H9 (cell line): ENCODE data around the gene ISYNA1. TPM values are rescaled to one million over a fixed set of nuclear protein-coding genes. Genes with fewer than 3 reads are reported as not detected.

Experiments
- DNase-seq: peaks from one replicate; pipeline ENCODE4 v3.0.0-alpha.2; 2017
- H2AFZ ChIP-seq: one replicate; pipeline ENCODE4 v1.6.1; 2013; ENCODE audit warnings: mild to moderate bottlenecking, low read length, control low read depth, moderate library complexity
- H2AK5ac ChIP-seq: 2 replicates; pipeline ENCODE4 v1.6.1; 2013; ENCODE audit warnings: low read length, control low read depth, mixed read lengths; ENCODE audit not compliant: insufficient read length
- H2BK120ac ChIP-seq: one replicate; pipeline ENCODE4 v1.6.1; 2013; ENCODE audit warnings: low read depth, mild to moderate bottlenecking, low read length, control low read depth, inconsistent platforms; ENCODE audit not compliant: poor library complexity, severe bottlenecking
- H2BK12ac ChIP-seq: 2 replicates; pipeline ENCODE4 v1.6.1; 2013; ENCODE audit warnings: low read length, control low read depth, mixed read lengths, low read depth; ENCODE audit not compliant: insufficient read length
- H2BK15ac ChIP-seq: 2 replicates; pipeline ENCODE4 v1.6.1; 2013; ENCODE audit warnings: low read depth, low read length, control low read depth
- H2BK20ac ChIP-seq: one replicate; pipeline ENCODE4 v1.6.1; 2013; ENCODE audit warnings: low read depth, mild to moderate bottlenecking, low read length, control low read depth, inconsistent platforms; ENCODE audit not compliant: poor library complexity, severe bottlenecking
- H2BK5ac ChIP-seq: 2 replicates; pipeline ENCODE4 v1.6.1; 2013; ENCODE audit warnings: low read length, control low read depth, mixed read lengths; ENCODE audit not compliant: insufficient read length
- H3K14ac ChIP-seq: 2 replicates; pipeline ENCODE4 v1.6.1; 2013; ENCODE audit warnings: low read length, control low read depth; ENCODE audit not compliant: insufficient read depth
- H3K18ac ChIP-seq: 2 replicates; pipeline ENCODE4 v1.6.1; 2013; ENCODE audit warnings: low read depth, mild to moderate bottlenecking, mixed read lengths, low read length, control low read depth; ENCODE audit not compliant: insufficient read length
- H3K23ac ChIP-seq: 2 replicates; pipeline ENCODE4 v1.6.1; 2013; ENCODE audit warnings: low read length, control low read depth, mixed read lengths, low read depth; ENCODE audit not compliant: insufficient read length
- H3K23me2 ChIP-seq: 2 replicates; pipeline ENCODE4 v1.6.1; 2013; ENCODE audit warnings: low read depth, mild to moderate bottlenecking, mixed read lengths, low read length, control low read depth; ENCODE audit not compliant: insufficient read length, poor library complexity, severe bottlenecking
- H3K27ac ChIP-seq: 2 replicates; pipeline ENCODE4 v1.5.1; 2013; ENCODE audit warnings: low read length, control low read depth, mixed read lengths, low read depth; ENCODE audit not compliant: insufficient read length
- H3K27me3 ChIP-seq: 2 replicates; pipeline ENCODE4 v1.6.1; 2013; ENCODE audit warnings: low read length, control low read depth, inconsistent platforms; ENCODE audit not compliant: insufficient read depth
- H3K4ac ChIP-seq: 2 replicates; pipeline ENCODE4 v1.6.1; 2013; ENCODE audit warnings: low read depth, mild to moderate bottlenecking, control low read depth, inconsistent platforms, low read length, moderate library complexity
- H3K4me1 ChIP-seq: 2 replicates; pipeline ENCODE4 v1.6.1; 2013; ENCODE audit warnings: low read length, control low read depth, inconsistent platforms; ENCODE audit not compliant: insufficient read depth
- H3K4me2 ChIP-seq: 2 replicates; pipeline ENCODE4 v1.6.1; 2013; ENCODE audit warnings: low read length, control low read depth, mixed read lengths; ENCODE audit not compliant: insufficient read length, insufficient read depth
- H3K56ac ChIP-seq: 2 replicates; pipeline ENCODE4 v1.6.1; 2013; ENCODE audit warnings: low read depth, mild to moderate bottlenecking, mixed read lengths, low read length, control low read depth; ENCODE audit not compliant: insufficient read length
- H3K79me1 ChIP-seq: 2 replicates; pipeline ENCODE4 v1.6.1; 2013; ENCODE audit warnings: low read depth, mild to moderate bottlenecking, moderate library complexity, low read length, control low read depth, inconsistent platforms; ENCODE audit not compliant: insufficient read depth, poor library complexity, severe bottlenecking
- H3K79me2 ChIP-seq: 2 replicates; pipeline ENCODE4 v1.6.1; 2013; ENCODE audit warnings: low read length, control low read depth, inconsistent platforms; ENCODE audit not compliant: insufficient read depth
- H3K9ac ChIP-seq: 2 replicates; pipeline ENCODE4 v1.6.1; 2013; ENCODE audit warnings: low read length, control low read depth, mixed read lengths; ENCODE audit not compliant: insufficient read length; ENCODE audit errors: extremely low read depth
- H3K9me3 ChIP-seq: one replicate; pipeline ENCODE4 v1.6.1; 2013; ENCODE audit warnings: low read depth, low read length, inconsistent platforms; ENCODE audit not compliant: control insufficient read depth
- H3T11ph ChIP-seq: one replicate; pipeline ENCODE4 v1.6.1; 2013; ENCODE audit warnings: mild to moderate bottlenecking, low read length, control low read depth, inconsistent platforms
- H4K20me1 ChIP-seq: one replicate; pipeline ENCODE4 v1.6.1; 2013; ENCODE audit not compliant: control insufficient read depth, insufficient read length, insufficient read depth
- H4K5ac ChIP-seq: 2 replicates; pipeline ENCODE4 v1.6.1; 2013; ENCODE audit warnings: low read depth, mild to moderate bottlenecking, mixed read lengths, low read length, control low read depth; ENCODE audit not compliant: insufficient read length
- H4K8ac ChIP-seq: replicated peaks from 2 replicates; pipeline ENCODE4 v1.6.1; 2013; ENCODE audit warnings: low read length, control low read depth, mixed read lengths, low read depth; ENCODE audit not compliant: insufficient read length
- H4K91ac ChIP-seq: 2 replicates; pipeline ENCODE4 v1.6.1; 2013; ENCODE audit warnings: low read depth, mild to moderate bottlenecking, moderate library complexity, mixed read lengths, low read length, control low read depth; ENCODE audit not compliant: insufficient read length
- H3K27ac Mint-ChIP-seq, 3 experiments: 2 replicates in 2 of 3; 3 replicates in 1 of 3; pipeline ENCODE4 v1.8.0; 2020 to 2021; ENCODE audit warnings: mixed read lengths in 3 of 3, mild to moderate bottlenecking in 1 of 3, moderate library complexity in 1 of 3
- H3K27me3 Mint-ChIP-seq: 2 replicates; pipeline ENCODE4 v1.8.0; 2021; ENCODE audit warnings: low read depth, mild to moderate bottlenecking, moderate library complexity, mixed read lengths
- H3K36me3 Mint-ChIP-seq, 3 experiments: 2 replicates in 2 of 3; 3 replicates in 1 of 3; pipeline ENCODE4 v1.8.0; 2020 to 2021; ENCODE audit warnings: low read depth in 3 of 3, mixed read lengths in 3 of 3; ENCODE audit not compliant: insufficient read depth in 1 of 3
- H3K4me1 Mint-ChIP-seq, 2 experiments: 2 replicates each; pipeline ENCODE4 v1.8.0; 2020; ENCODE audit warnings: mixed read lengths in 2 of 2
- H3K4me3 Mint-ChIP-seq, 2 experiments: 2 replicates in 1 of 2; 3 replicates in 1 of 2; pipeline ENCODE4 v1.8.0; 2020 to 2021; ENCODE audit warnings: mild to moderate bottlenecking in 2 of 2, mixed read lengths in 2 of 2, moderate library complexity in 1 of 2
- H3K9me3 Mint-ChIP-seq, 2 experiments: 2 replicates in 1 of 2; 3 replicates in 1 of 2; pipeline ENCODE4 v1.8.0; 2020; ENCODE audit warnings: mild to moderate bottlenecking in 2 of 2, mixed read lengths in 2 of 2, moderate library complexity in 1 of 2
- total RNA-seq: library from RNA; stranded (reverse); gene quantifications from 2 replicates; pipeline ENCODE4 v1.2.1, GENCODE V29; 2021
- TF ChIP-seq, protein P1 (sequence below): fragments of 200-600 bp; sonication (generic); conservative IDR thresholded peaks from 3 replicates; pipeline ENCODE4 v1.8.0; 2021; ENCODE audit warnings: antibody characterized with exemption, mild to moderate bottlenecking

ISYNA1 gene
- total RNA-seq, 1 experiment from 2014 or later, result 241 TPM

DNA sequence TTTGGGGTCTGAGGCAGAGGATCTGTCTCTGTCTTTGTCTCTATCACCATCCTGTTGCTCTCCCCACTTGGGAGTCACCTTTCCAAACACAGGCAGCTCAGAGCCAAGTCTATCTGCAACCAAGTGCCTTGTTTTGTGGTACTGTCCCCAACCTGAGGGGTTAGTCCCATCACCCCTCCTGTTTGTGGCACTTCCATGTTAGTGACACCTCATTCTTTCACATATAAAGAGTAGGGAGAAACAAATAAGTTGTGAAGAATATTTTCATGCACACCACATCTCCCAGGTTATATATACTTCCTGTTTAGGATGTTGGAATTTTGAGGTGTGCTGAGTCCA lies 48.2 kb downstream of the ISYNA1 start:
- no peaks in the 10 kb centered on the region for H3K9me3 ChIP-seq
- no peak overlapping the region for H2BK15ac ChIP-seq
- peaks cover 15 to 16% of the 10 kb centered on the region in 2 experiments for H3K4me1 Mint-ChIP-seq
- H3K79me2 ChIP-seq, result no peaks in the 10 kb centered on the region
- H3K27me3 ChIP-seq, result no peaks in the 10 kb centered on the region
- no peak for DNase-seq
- H3K9ac ChIP-seq, result no peak overlapping the region
- no peaks in the 10 kb centered on the region for H3K79me1 ChIP-seq
- no peaks in the 10 kb centered on the region for H3K23me2 ChIP-seq
- no peak overlapping the region for H3K27ac Mint-ChIP-seq
- no peak overlapping the region for H3K27ac ChIP-seq
- no peak overlapping the region for H3K23ac ChIP-seq
- H3K18ac ChIP-seq, result no peak overlapping the region
- peaks cover 41% of the 10 kb centered on the region for H3K27me3 Mint-ChIP-seq
- no peaks in the 10 kb centered on the region for H4K20me1 ChIP-seq
- no peak overlapping the region for H4K8ac ChIP-seq
- no peaks in the 10 kb centered on the region for H3K9me3 Mint-ChIP-seq
- H3K14ac ChIP-seq, result no peak overlapping the region
- TF ChIP-seq, protein P1, sequence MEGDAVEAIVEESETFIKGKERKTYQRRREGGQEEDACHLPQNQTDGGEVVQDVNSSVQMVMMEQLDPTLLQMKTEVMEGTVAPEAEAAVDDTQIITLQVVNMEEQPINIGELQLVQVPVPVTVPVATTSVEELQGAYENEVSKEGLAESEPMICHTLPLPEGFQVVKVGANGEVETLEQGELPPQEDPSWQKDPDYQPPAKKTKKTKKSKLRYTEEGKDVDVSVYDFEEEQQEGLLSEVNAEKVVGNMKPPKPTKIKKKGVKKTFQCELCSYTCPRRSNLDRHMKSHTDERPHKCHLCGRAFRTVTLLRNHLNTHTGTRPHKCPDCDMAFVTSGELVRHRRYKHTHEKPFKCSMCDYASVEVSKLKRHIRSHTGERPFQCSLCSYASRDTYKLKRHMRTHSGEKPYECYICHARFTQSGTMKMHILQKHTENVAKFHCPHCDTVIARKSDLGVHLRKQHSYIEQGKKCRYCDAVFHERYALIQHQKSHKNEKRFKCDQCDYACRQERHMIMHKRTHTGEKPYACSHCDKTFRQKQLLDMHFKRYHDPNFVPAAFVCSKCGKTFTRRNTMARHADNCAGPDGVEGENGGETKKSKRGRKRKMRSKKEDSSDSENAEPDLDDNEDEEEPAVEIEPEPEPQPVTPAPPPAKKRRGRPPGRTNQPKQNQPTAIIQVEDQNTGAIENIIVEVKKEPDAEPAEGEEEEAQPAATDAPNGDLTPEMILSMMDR, result no peak
- no peak overlapping the region for H3K56ac ChIP-seq
- no peak overlapping the region for H2AK5ac ChIP-seq
- H4K91ac ChIP-seq, result no peak overlapping the region
- H3K4me2 ChIP-seq, result no peak overlapping the region
- H2BK5ac ChIP-seq, result no peak overlapping the region
- H3K4ac ChIP-seq, result no peak overlapping the region
- peak overlapping the region in 1 of 2 experiments; percentile 41; a peak in 1 of 5 replicates for H3K4me3 Mint-ChIP-seq
- no peak overlapping the region for H2BK120ac ChIP-seq
- no peak overlapping the region for H2AFZ ChIP-seq
- H3K4me1 ChIP-seq, result no peaks in the 10 kb centered on the region
- H2BK20ac ChIP-seq, result no peak overlapping the region
- H2BK12ac ChIP-seq, result no peak overlapping the region
- no peak overlapping the region for H3T11ph ChIP-seq
- peaks cover 0 to 5% (median 5%) of the 10 kb centered on the region in 3 experiments; a peak in 1 of 7 replicates for H3K36me3 Mint-ChIP-seq
- H4K5ac ChIP-seq, result no peak overlapping the region
